Fibroblast of lung (primary cell): ENCODE data around the gene CLIP1. TPM values are rescaled to one million over a fixed set of nuclear protein-coding genes. Genes with fewer than 3 reads are reported as not detected.

Experiments
- DNase-seq, 2 donors: peaks; one replicate each; pipeline versions ENCODE4 v3.0.0 to v3.0.0-alpha.2; 2010; ENCODE audit warnings: low read depth in 2 of 2
- H2AFZ ChIP-seq: 2 replicates; pipeline ENCODE4 v1.5.1; 2012; ENCODE audit warnings: low read length, control low read depth, inconsistent platforms
- H3K27ac ChIP-seq: 2 replicates; pipeline ENCODE4 v1.5.1; 2011; ENCODE audit warnings: low read length, control low read depth; ENCODE audit not compliant: insufficient read depth
- H3K27me3 ChIP-seq: 2 replicates; pipeline ENCODE4 v1.5.1; 2011; ENCODE audit warnings: mild to moderate bottlenecking, low read length; ENCODE audit not compliant: control insufficient read depth, insufficient read depth
- H3K36me3 ChIP-seq: 2 replicates; pipeline ENCODE4 v1.5.1; 2011; ENCODE audit warnings: low read length; ENCODE audit not compliant: control insufficient read depth, insufficient read depth
- H3K4me1 ChIP-seq: 2 replicates; pipeline ENCODE4 v1.5.1; 2011; ENCODE audit warnings: low read length; ENCODE audit not compliant: control insufficient read depth, insufficient read depth; ENCODE audit errors: extremely low read depth
- H3K4me2 ChIP-seq: 2 replicates; pipeline ENCODE4 v1.5.1; 2011; ENCODE audit warnings: low read length, control low read depth; ENCODE audit not compliant: insufficient read depth; ENCODE audit errors: extremely low read depth
- H3K4me3 ChIP-seq, 4 experiments: fragments of 200-600 bp in 1 of 4; sonication (generic) in 1 of 4; replicated peaks in 1 of 4; 2 replicates each; pipeline ENCODE4 v1.5.1; 2011 to 2016; ENCODE audit warnings: low read length in 4 of 4, low read depth in 3 of 4, mild to moderate bottlenecking in 3 of 4, control low read depth in 2 of 4, inconsistent platforms in 1 of 4, mixed read lengths in 1 of 4; ENCODE audit not compliant: insufficient read depth in 1 of 4; ENCODE audit errors: control extremely low read depth in 1 of 4
- H3K79me2 ChIP-seq: 2 replicates; pipeline ENCODE4 v1.5.1; 2012; ENCODE audit warnings: mild to moderate bottlenecking, low read length, inconsistent platforms; ENCODE audit not compliant: control insufficient read depth, insufficient read depth
- H3K9ac ChIP-seq: 2 replicates; pipeline ENCODE4 v1.5.1; 2011; ENCODE audit warnings: mild to moderate bottlenecking, low read length, control low read depth; ENCODE audit not compliant: insufficient read depth
- H3K9me3 ChIP-seq: 2 replicates; pipeline ENCODE4 v1.5.1; 2012; ENCODE audit warnings: low read depth, low read length; ENCODE audit not compliant: control insufficient read depth, insufficient read depth
- H4K20me1 ChIP-seq: 2 replicates; pipeline ENCODE4 v1.5.1; 2011; ENCODE audit warnings: low read length; ENCODE audit not compliant: control insufficient read depth, insufficient read depth; ENCODE audit errors: extremely low read depth
- EZH2 ChIP-seq: IDR thresholded peaks from 2 replicates; pipeline ENCODE4 v1.5.1; 2012; ENCODE audit warnings: low read length, control low read depth, mild to moderate bottlenecking; ENCODE audit errors: missing control alignments
- polyA plus RNA-seq, 2 donors: library from polyadenylated mRNA; depleted of rRNA in 1 of 2; stranded (reverse) in 1 of 2; unstranded in 1 of 2; fragments of >200 nt; gene quantifications; 2 replicates each; pipeline ENCODE4 v1.2.1, GENCODE V29; 2011 to 2012; ENCODE audit warnings: missing spikeins in 1 of 2
- total RNA-seq: library from RNA; depleted of rRNA; stranded (reverse); fragments of >200 nt; gene quantifications from 2 replicates; pipeline ENCODE4 v1.2.1, GENCODE V29; 2014
- TF ChIP-seq, protein P1 (sequence below), 2 donors: IDR thresholded peaks in 1 of 2; conservative IDR thresholded peaks in 1 of 2; 1 replicate in 1 of 2; 2 replicates in 1 of 2; pipeline ENCODE4 v1.5.1; 2011 to 2012; ENCODE audit warnings: low read length in 2 of 2, control low read depth in 1 of 2, inconsistent platforms in 1 of 2, low read depth in 1 of 2, mild to moderate bottlenecking in 1 of 2

CLIP1 gene
- total and polyA plus RNA-seq, 2 donors (not counting 1 experiment from before 2014, with no cell fraction given): 75.5 to 147 TPM

- Histone ChIP-seq H2AFZ (no peak overlapping the region), H3K4me1 (peaks cover 2% of the 10 kb centered on the region), H4K20me1 (no peaks in the 10 kb centered on the region), H3K9ac (no peak overlapping the region), H3K36me3 (no peaks in the 10 kb centered on the region), H3K79me2 (no peaks in the 10 kb centered on the region), H3K4me2 (no peak overlapping the region), H3K27me3 (no peaks in the 10 kb centered on the region), H3K4me3 (no peak overlapping the region), H3K27ac (no peak overlapping the region), H3K9me3 (no peaks in the 10 kb centered on the region)
- no peak for DNase-seq
- TF ChIP-seq, protein P1, sequence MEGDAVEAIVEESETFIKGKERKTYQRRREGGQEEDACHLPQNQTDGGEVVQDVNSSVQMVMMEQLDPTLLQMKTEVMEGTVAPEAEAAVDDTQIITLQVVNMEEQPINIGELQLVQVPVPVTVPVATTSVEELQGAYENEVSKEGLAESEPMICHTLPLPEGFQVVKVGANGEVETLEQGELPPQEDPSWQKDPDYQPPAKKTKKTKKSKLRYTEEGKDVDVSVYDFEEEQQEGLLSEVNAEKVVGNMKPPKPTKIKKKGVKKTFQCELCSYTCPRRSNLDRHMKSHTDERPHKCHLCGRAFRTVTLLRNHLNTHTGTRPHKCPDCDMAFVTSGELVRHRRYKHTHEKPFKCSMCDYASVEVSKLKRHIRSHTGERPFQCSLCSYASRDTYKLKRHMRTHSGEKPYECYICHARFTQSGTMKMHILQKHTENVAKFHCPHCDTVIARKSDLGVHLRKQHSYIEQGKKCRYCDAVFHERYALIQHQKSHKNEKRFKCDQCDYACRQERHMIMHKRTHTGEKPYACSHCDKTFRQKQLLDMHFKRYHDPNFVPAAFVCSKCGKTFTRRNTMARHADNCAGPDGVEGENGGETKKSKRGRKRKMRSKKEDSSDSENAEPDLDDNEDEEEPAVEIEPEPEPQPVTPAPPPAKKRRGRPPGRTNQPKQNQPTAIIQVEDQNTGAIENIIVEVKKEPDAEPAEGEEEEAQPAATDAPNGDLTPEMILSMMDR (conservative IDR thresholded peaks at IDR 0.05 in 1 of 2, IDR thresholded peaks at IDR 0.05 in 1 of 2; ENCODE audit: low read depth in 1 of 2, low read length in 2 of 2): no peak
- TF ChIP-seq EZH2: no peak
Observed at GRCh38 chr12:122427403-122427802, 4.9 kb upstream of the CLIP1 start.

GRCh38 chr12:122423258-122424165 is 1.0 kb upstream of the CLIP1 start:
- Histone ChIP-seq H3K4me2 (peak overlapping the region; percentile 92), H4K20me1 (no peaks in the 10 kb centered on the region), H3K4me3 (peak overlapping the region; percentile 11 to 73 (median 57)), H3K36me3 (no peaks in the 10 kb centered on the region), H3K9me3 (no peaks in the 10 kb centered on the region), H3K9ac (peak overlapping the region; percentile 64), H3K27me3 (no peaks in the 10 kb centered on the region), H3K79me2 (peaks cover 33% of the 10 kb centered on the region), H2AFZ (no peak overlapping the region), H3K4me1 (peaks cover 9% of the 10 kb centered on the region), H3K27ac (peak overlapping the region; percentile 79)
- DNase-seq: peak; percentile 44 to 67
- TF ChIP-seq, protein P1 (conservative IDR thresholded peaks at IDR 0.05 in 1 of 2, IDR thresholded peaks at IDR 0.05 in 1 of 2; ENCODE audit: low read depth in 1 of 2, low read length in 2 of 2): no peak
- TF ChIP-seq EZH2: no peak

DNA sequence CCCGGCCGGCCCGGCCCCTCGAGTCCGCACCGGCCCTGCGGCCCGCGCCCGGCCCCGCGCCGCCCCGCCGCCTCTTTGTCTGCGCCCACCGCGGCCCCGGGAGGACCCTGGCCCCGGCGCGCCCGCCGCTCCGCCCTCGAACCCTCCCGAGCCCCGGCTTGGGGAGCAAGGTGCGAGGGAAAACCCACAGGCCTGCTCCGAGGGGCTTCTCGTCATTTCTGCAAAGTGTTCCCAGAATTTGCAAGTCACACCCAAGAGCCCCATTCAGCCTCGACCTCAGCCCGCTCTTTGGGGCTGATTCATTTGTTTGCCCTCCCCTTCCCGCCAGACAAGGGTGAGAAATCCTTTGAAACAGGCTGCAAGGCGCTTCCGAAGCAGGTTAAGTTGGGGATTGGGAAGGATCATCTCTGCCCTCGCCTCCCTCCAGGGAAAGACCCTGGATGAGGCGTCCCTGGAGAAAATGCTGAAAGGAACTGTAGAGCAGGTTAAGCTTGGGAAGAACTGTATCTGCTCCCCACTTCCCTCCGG is 325 bp upstream of the CLIP1 start:
- H3K79me2 ChIP-seq: peaks cover 40% of the 10 kb centered on the region
- peak overlapping the region; percentile 64 for H3K9ac ChIP-seq
- DNase-seq: peak; percentile 70 to 75

More for the DNA sequence above, 325 bp upstream of the CLIP1 start:
- H3K27me3 ChIP-seq: no peaks in the 10 kb centered on the region
- peak overlapping the region; percentile 11 to 73 (median 57) for H3K4me3 ChIP-seq
- H3K4me1 ChIP-seq: peaks cover 9% of the 10 kb centered on the region
- H3K9me3 ChIP-seq: no peaks in the 10 kb centered on the region
- H3K36me3 ChIP-seq: no peaks in the 10 kb centered on the region
- TF ChIP-seq, protein P1 (conservative IDR thresholded peaks at IDR 0.05 in 1 of 2, IDR thresholded peaks at IDR 0.05 in 1 of 2; ENCODE audit: low read depth in 1 of 2, low read length in 2 of 2): no peak
- no peak for TF ChIP-seq EZH2
- H2AFZ ChIP-seq: peak overlapping the region; percentile 31
- no peaks in the 10 kb centered on the region for H4K20me1 ChIP-seq
- peak overlapping the region; percentile 79 for H3K27ac ChIP-seq
- peak overlapping the region; percentile 92 for H3K4me2 ChIP-seq
